Thoracic aorta (tissue), 2 donors: Measurements from ENCODE around the gene ACTRT2. TPM values are rescaled to one million over a fixed set of nuclear protein-coding genes. Genes with fewer than 3 reads are reported as not detected.

ENCODE experiments used
- ATAC-seq: fragments of 150-250 bp; one replicate; pipeline ENCODE4 v1.8.0; 2017; ENCODE audit warnings: low read depth; ENCODE audit not compliant: insufficient number of reproducible peaks, low FRiP score
- DNase-seq: peaks from one replicate; pipeline ENCODE4 v3.0.0-alpha.2; 2020; ENCODE audit warnings: low spot score
- H3K27ac ChIP-seq, 2 donors: fragments of 200-600 bp; sonication (generic); 1 replicate in 1 of 2; 2 replicates in 1 of 2; pipeline ENCODE4 v1.5.1; 2016; ENCODE audit warnings: mild to moderate bottlenecking in 2 of 2, moderate library complexity in 2 of 2
- H3K27me3 ChIP-seq: fragments of 200-600 bp; sonication (generic); replicated peaks from 2 replicates; pipeline ENCODE4 v1.6.0; 2016; ENCODE audit warnings: mild to moderate bottlenecking; ENCODE audit not compliant: insufficient read depth
- H3K36me3 ChIP-seq: fragments of 200-600 bp; sonication (generic); one replicate; pipeline ENCODE4 v1.5.1; 2016
- H3K4me1 ChIP-seq, 2 donors: fragments of 200-600 bp; sonication (generic); 1 replicate in 1 of 2; 2 replicates in 1 of 2; pipeline versions ENCODE4 v1.5.1 to v1.6.0; 2016; ENCODE audit warnings: low read depth in 2 of 2, mild to moderate bottlenecking in 1 of 2; ENCODE audit not compliant: control insufficient read depth in 1 of 2
- H3K4me3 ChIP-seq: fragments of 200-600 bp; sonication (generic); 2 replicates; pipeline ENCODE4 v1.5.1; 2016; ENCODE audit warnings: mild to moderate bottlenecking
- H3K9me3 ChIP-seq: fragments of 200-600 bp; sonication (generic); 2 replicates; pipeline ENCODE4 v1.5.1; 2016
- total RNA-seq, 2 donors: library from RNA; depleted of rRNA; stranded (reverse); fragments of >200 nt; gene quantifications; one replicate each; pipeline versions ENCODE4 v1.1.0 to v1.2.3, GENCODE V29; 2016
- TF ChIP-seq, protein P1 (sequence below): fragments of 200-600 bp; sonication (generic); IDR thresholded peaks from one replicate; pipeline ENCODE4 v1.5.1; 2019; ENCODE audit warnings: antibody characterized with exemption

ACTRT2 gene
- total RNA-seq, 2 donors from 2014 or later = not detected

DNA sequence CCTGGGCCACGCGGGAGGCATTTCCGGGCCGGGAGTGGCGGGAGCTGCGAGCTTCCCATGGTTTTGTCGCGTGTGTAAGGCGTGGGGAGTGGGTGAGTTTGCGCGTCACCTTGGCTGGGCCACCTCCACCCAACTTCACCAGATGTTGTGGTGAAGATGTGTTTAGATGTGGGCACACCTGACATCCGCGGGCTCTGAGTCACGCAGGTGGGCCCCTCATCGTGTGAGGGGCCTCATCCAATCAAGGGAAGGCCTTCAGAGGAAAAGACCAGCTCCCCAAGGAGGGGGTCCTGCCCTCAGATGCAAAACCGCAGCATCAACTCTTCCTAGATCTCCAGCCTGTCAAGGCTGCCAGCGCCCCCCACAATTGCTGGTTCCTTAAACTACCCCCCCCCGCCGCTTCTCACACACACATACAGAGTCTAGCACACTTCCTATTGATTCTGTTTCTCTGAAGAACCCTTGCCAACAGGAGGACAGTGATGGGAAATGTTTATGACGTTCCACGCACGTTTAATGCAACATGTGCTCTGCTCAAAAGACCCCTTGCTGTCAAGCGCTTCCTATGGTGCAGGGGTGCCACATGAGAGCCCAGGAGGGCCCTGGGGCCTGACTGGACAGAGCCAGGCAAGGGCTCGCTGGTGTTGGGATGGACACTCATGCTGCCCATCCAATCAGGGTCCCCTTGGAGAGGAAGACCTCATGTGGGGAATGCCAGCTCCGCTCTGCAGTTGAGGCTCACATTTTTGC, 11.9 kb downstream of the ACTRT2 start:
- TF ChIP-seq, protein P1, sequence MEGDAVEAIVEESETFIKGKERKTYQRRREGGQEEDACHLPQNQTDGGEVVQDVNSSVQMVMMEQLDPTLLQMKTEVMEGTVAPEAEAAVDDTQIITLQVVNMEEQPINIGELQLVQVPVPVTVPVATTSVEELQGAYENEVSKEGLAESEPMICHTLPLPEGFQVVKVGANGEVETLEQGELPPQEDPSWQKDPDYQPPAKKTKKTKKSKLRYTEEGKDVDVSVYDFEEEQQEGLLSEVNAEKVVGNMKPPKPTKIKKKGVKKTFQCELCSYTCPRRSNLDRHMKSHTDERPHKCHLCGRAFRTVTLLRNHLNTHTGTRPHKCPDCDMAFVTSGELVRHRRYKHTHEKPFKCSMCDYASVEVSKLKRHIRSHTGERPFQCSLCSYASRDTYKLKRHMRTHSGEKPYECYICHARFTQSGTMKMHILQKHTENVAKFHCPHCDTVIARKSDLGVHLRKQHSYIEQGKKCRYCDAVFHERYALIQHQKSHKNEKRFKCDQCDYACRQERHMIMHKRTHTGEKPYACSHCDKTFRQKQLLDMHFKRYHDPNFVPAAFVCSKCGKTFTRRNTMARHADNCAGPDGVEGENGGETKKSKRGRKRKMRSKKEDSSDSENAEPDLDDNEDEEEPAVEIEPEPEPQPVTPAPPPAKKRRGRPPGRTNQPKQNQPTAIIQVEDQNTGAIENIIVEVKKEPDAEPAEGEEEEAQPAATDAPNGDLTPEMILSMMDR = no peak
- Histone ChIP-seq H3K36me3 (no peaks in the 10 kb centered on the region), H3K4me3 (no peak overlapping the region), H3K27me3 (no peaks in the 10 kb centered on the region), H3K9me3 (no peaks in the 10 kb centered on the region), H3K27ac (no peak overlapping the region), H3K4me1 (peaks cover 9% of the 10 kb centered on the region in 2 donors)
- ATAC-seq (no peak), DNase-seq (no peak)

DNA sequence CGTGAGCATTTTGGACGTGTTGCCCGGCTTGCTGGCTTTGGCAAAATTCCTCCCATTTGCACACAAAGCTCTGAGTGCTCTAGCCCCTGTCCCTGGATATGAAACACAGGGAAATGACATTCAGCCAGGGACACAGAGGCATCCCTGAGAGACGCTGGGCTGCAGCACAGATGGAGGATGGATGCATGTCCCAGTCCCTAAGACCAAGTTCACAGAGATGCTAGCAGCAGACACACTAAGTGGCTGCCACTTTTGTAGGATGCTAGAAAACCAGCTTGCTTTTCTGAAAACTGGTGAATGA, 12.5 kb downstream of the ACTRT2 start:
- Histone ChIP-seq H3K27me3 (no peaks in the 10 kb centered on the region), H3K36me3 (no peaks in the 10 kb centered on the region), H3K4me3 (no peak overlapping the region), H3K9me3 (no peaks in the 10 kb centered on the region), H3K27ac (no peak overlapping the region), H3K4me1 (peaks cover 9% of the 10 kb centered on the region in 2 donors)
- ATAC-seq (no peak), DNase-seq (no peak)
- TF ChIP-seq, protein P1 = no peak

DNA sequence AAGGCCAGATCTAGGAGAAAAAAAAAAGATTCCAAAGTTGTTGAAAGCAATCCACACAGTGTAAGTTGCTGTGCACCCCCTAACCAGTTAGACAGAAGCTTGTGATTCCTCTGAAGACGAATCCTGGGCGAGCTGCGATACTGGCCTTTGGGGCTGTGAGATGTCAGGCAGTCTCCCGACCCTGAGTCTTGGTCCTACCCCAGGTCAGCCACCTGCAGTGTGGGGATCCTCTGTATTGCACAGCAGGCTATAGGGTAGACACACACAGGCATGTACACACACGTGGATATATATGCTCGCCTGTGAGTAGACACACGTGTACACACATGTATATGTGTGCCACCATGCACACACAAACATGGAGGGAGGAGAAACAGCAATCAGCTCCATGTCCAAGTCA, 12.9 kb downstream of the ACTRT2 start:
- TF ChIP-seq, protein P1 = no peak
- H3K4me1 ChIP-seq = peaks cover 9% of the 10 kb centered on the region in 2 donors

DNA sequence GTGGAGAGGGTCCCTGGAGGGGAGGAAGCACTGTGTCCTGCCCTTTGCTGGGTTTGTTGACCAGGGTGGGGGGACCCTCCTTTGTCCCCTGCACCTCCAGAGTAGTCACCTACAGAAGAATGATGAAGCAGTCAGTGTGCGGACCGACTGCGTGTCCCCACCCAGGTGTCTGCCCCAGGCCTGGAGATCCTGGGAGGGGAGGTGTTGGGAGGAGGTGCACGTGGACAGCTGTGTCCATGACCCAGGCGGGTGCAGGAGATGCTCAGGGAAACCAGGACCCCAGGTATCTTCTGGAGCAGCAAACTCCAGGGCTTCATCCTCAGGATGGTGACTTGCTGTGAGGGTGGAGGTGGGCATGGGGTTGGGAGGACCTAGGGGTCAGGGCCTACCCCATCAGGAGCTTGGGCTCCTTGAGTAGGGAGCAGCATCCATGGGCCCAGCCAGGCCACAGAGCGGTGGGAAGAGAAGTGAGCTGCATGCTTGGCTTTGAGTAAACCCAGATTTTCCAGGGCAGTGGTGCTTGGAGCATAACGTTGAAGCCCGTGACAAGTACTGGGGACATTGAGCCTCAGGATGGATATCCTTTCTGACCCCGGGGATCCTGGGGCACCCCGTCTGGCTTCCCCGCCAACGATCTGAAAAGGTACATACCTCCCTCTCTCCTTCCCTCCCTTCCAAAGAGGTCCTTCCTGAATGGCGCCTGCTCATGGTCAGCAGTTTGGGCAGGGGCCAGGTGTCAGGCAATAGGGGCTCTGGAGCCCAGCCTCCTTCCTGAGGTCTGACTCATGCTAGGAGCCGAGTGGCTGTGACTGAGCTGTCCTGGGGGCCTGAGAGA, 13.7 kb downstream of the ACTRT2 start:
- H3K36me3 ChIP-seq = no peaks in the 10 kb centered on the region
- peak overlapping the region in 1 of 2 donors; percentile 17 for H3K27ac ChIP-seq
- no peak for ATAC-seq
- H3K4me1 ChIP-seq = peaks cover 9% of the 10 kb centered on the region in 2 donors
- H3K4me3 ChIP-seq = peak overlapping the region; percentile 36
- TF ChIP-seq, protein P1 = no peak
- no peak for DNase-seq
- H3K9me3 ChIP-seq = no peaks in the 10 kb centered on the region
- H3K27me3 ChIP-seq = no peaks in the 10 kb centered on the region

More for the DNA sequence above, 12.9 kb downstream of the ACTRT2 start:
- ATAC-seq = no peak
- Histone ChIP-seq H3K9me3 (no peaks in the 10 kb centered on the region), H3K4me3 (no peak overlapping the region), H3K36me3 (no peaks in the 10 kb centered on the region), H3K27me3 (no peaks in the 10 kb centered on the region), H3K27ac (no peak overlapping the region)
- DNase-seq = no peak
